ENCODE data around the gene PUM1. TPM values are rescaled to one million over a fixed set of nuclear protein-coding genes. Genes with fewer than 3 reads are reported as not detected.

The PUM1 gene
- total RNA-seq, 1 donor from 2014 or later: 51.2 TPM

DNA sequence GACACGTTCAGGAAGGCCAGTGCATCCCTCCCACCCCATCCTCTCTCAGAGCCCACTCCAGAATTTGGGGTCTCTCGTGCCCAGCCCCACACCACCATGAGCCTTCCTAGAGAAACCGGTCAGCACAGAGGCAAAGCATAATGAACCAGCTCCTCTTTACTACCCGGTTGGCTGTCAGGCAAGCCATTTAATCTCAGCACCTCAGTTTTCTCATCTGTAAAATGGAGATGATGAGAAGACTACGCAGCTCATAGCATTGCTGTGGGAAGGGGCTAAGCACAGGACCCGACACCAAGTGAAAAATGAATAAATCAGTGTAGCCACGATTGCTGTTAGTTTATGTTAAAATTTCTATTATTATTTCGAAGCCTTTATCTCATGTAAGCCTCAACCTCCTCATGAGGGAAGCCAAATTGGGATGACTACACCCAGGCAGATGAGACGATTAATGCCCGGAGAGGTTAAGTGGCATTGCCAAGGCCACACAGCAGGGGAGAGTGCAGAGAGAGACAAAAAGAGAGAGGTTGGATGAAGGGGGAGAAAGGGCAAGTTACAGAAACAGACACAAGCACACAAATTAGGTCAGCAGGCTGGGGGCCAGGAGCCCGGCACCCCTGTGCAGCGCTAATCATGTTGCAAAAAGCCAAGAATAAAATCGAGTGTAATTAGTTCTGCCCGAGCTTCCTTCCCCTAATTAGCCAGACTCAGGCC, 182.7 kb downstream of the PUM1 start:
- no peak for DNase-seq (ENCODE audit: low spot score)
- no peak for ATAC-seq

Other genes with a start within 250 kb of the PUM1 start
- gene SDC3, start 157.0 kb downstream of the PUM1 start, total RNA-seq: 17.1 TPM
- not detected for gene NKAIN1, start 174.2 kb upstream of the PUM1 start, total RNA-seq
- 14.3 TPM for gene SNRNP40, start 231.1 kb upstream of the PUM1 start, total RNA-seq
- gene ZCCHC17, start 231.3 kb upstream of the PUM1 start, total RNA-seq: 5.2 TPM

Data from left lobe of liver (tissue), 2 donors.